HG03521 (cell line): ENCODE measurements around the gene ADAP1.

Source experiments
- ATAC-seq: cut with Tn5 transposase; IDR thresholded peaks from one replicate; pipeline ENCODE4 v1.9.1; 2021; ENCODE audit warnings: mild to moderate bottlenecking, moderate library complexity; ENCODE audit not compliant: unreplicated experiment

ADAP1 gene

DNA sequence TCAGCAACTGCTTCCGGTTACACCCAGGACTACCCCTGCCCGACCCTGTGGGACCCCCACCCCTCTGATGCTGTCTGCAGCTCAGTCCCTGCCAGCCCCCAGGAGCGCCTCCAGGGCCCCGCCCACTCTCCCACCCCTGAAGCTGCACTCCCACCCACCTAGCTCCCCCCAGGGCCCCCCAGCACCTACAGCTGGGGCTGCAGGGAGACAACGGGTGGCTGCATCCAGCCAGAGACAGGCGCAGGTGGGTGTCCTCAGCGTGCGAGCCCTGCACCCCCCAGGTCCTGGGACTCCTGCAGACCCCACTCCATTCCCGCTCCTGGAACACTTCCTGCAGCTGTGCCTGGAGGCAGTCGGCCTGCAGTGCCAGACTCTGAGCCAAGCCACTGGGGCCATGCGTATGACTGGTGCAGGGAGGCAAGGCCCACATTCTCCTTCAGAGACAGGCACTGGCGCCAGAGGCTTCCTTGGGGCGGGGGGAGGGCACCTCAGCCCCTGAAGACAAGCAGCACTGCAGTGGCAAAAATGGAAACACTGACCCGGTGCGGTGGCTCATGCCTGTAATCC, 34.6 kb upstream of the ADAP1 start:
- ATAC-seq: no peak

DNA sequence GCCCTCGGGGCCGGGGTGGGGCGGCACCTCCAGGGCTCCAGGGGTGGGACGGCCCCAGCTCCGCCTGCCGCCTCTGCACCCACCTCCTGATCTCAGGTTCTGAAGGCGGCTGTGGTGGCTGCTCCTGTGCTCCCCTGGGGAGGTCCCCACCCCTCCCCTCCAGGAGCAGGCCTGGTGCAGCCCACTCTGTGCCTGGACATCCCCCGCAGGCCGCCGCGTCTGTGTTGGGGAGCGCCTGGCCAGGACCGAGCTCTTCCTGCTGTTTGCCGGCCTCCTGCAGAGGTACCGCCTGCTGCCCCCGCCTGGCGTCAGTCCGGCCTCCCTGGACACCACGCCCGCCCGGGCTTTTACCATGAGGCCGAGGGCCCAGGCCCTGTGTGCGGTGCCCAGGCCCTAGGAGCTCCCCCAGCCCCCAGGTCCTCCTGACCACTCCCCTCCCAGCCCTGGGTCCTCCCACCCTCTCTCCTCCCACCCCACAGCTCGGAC, 34.0 kb upstream of the ADAP1 start:
- ATAC-seq: no peak

DNA sequence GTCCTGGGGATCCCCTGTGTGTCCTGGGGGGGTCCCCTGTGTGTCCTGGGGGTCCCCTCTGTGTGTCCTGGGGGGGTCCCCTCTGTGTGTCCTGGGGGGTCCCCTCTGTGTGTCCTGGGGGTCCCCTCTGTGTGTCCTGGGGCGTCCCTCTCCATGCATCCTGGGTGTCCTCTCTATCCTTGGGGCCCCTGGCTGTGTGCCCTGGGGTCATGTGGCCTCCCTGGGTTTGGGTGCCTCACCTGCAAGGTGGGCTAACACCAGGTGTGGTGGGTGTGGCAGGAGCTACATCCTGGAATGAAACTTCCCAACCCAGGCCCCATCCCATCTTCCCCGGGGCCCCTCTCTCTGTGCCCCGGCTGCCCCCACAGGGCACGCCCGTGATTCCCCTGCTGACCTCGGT, 33.4 kb upstream of the ADAP1 start:
- no peak for ATAC-seq

DNA sequence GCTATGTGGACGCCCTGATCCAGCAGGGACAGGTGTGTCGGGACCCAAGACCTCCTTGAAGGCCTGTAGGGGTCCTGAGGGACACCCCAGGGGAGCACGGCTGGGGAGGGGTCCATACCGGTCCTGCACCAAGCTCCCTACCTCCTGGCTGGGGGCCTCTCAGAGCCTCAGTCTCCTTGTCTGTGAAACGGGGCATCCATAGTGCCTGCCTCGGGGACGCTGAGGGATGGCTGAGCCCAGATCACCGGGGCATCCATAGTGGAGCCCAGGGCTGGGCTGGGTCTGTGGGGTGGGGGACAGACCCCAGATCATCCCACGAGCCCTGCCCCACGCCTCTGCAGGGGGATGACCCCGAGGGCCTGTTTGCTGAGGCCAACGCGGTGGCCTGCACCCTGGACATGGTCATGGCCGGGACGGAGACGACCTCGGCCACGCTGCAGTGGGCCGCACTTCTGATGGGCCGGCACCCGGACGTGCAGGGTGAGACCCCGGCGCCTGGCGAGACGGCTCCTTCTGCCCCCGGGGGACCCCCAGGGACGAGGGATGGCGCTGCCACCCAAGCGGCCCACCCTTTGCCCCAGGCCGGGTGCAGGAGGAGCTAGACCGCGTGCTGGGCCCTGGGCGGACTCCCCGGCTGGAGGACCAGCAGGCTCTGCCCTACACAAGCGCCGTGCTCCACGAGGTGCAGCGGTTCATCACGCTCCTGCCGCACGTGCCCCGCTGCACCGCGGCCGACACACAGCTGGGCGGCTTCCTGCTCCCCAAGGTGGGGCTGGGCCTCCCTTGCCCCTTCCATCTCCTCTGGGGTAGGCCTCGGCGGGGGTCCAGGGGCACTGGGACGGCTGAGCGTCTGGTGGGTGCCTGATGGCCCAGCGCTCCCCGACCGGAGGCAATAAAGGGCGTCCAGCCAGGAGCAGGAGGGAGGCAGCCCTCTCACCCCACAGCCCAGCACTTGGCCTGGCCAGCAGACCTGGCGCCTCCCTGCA, 32.6 kb upstream of the ADAP1 start:
- ATAC-seq: no peak

DNA sequence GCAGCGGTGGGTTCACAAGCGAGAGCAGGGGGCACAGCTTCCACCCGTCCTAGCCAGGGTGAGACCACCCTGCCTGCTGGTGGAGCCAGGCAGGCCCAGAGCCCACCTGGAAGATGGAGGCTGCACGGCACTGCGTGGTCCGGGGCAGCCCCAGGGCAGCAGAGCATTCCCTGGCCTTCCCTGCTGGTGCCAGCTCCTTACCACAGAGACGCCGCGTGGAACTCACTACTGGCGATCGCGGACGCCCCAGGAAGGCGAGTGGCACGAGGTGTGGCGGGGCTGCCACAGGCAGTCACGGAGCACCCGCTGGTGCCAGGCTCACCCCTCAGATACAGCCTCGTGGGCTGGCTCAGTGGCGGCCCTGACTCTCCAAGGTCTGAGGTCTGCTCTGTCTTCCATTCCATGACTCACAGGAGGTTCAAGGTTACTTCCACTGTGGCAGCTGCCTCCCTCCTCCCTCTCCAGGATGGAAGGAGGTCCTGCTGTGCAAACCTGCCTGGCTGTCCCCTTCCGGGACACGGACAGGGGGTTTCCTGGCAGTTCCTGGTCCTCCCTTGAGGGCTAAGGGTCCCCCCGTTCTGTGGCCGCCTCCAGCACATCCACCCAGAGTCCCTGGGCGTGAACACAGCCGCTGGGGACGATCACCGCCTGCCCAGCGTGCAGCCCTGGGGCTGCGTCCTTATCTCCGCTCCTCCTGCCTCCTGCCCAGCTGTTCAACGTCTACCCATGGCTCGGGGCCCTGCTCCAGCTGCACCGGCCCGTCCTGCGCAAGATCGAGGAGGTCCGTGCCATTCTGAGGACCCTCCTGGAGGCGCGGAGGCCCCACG, 31.6 kb upstream of the ADAP1 start:
- no peak for ATAC-seq

DNA sequence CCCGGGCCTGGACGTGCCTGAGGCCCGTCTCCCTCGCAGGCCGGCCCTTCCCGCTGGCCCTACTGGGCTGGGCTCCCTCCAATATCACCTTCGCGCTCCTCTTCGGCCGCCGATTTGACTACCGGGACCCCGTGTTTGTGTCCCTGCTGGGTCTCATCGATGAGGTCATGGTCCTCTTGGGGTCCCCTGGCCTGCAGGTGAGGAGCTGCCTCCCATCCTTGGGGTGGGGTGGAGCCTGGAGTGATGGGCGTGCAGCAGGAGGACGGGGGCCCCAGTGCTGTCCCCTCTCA, 30.6 kb upstream of the ADAP1 start:
- ATAC-seq: no peak

DNA sequence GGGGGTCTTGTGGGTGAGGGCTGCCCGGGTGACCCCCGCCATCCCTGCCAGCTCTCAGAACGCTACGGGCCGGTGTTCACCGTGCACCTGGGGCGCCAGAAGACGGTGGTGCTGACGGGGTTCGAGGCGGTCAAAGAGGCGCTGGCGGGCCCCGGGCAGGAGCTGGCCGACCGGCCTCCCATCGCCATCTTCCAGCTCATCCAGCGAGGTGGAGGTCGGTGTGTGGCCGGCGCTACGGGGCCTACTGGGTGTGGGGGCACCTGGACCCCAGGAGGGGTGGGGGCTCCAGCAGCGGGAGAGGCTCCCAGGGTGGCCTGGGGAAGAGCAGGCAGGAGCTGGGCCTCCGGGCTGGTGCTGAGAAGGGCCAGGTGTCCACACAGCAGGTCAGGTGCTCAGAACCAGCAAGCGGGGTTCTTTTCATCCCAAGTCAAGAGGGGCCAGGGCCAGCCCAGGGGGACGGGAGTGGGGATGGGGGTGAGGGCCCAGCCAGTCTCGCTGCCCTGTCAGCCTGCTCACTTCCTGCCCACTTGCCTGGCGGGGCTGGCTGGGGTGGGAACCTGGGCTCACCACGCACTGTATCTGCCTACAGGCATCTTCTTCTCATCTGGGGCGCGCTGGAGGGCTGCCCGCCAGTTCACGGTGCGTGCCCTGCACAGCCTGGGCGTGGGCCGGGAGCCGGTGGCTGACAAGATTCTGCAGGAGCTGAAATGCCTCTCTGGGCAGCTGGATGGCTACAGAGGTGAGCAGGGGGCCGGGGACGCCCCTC, 30.1 kb upstream of the ADAP1 start:
- ATAC-seq: no peak

DNA sequence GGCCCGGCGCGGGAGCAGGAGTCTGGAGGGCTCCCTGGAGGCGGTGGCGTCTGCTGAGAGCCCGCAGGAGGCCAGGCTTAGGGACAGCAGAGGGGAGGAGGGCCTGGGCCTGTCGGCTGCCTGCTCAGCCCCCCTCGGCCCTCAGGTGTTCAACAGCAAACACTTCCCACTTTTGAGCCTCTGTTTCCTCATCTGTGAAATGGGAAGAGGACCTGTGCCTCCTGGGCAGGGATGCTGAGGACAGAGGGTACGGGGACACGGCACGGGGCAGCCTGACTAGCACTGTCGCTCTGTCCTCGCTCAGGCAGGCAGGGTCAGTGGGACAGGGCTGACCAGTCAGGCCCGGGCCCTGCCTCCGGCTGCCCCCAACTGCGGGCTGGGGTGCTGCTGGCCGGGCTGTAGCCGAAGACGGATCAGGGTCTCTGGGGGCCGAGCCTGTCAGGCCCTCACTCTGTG, 29.2 kb upstream of the ADAP1 start:
- ATAC-seq: no peak

DNA sequence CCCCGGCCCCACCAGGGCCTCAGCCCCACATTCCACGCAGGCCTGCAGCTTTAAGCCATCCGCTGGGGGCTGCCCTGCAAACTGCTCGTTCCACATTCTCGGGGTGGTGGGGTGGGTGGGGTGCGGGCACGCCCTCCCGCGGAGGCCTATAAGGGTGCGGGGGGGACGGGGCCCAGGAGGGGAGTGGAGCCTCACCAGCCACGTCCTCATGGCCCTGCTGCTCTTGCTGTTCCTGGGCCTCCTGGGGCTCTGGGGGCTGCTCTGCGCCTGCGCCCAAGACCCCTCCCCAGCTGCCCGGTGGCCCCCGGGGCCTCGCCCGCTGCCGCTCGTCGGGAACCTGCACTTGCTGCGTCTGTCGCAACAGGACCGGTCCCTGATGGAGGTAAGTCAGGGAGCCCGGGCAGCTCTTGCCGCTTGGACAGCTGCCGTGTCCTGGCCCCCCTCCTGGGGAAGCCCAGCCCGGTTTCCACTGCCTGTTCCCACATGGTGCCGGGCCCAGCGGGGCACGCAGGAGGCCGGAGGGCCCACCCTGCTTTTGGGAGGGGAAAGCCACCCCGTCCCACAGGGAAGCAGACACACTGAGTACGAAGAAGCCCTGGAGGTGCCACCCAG, 28.6 kb upstream of the ADAP1 start, which contains the start of gene CYP2W1:
TSS of gene CYP2W1 (plus strand) at position 178 of the 612 bp plus-strand sequence. CDS start at position 209, 31 bp downstream.
- ATAC-seq: no peak

DNA sequence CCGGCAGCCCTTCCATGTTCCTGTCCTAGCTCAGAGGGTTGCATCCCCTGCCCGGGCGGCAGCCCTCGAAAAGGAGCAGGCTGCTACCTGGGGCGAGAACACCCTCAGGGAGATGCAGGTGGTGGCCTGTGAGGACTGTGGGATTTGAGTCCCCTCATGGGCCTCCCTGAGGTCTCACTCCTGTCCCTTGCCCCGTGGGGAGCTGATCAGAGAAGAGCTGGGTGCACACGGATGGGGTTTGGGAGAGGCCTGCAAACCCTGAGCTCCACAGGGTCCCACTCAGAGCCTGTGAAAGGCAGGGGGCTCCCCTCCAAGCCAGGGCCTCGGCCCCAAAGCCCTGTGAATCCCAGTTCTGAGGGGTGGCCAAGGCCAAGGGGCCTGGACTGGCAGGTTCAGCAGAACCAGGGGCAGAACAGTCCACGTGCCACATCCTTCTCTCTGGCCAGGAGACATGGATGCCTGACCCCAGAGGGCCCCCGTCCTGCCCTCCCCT, 28.1 kb upstream of the ADAP1 start:
- no peak for ATAC-seq

DNA sequence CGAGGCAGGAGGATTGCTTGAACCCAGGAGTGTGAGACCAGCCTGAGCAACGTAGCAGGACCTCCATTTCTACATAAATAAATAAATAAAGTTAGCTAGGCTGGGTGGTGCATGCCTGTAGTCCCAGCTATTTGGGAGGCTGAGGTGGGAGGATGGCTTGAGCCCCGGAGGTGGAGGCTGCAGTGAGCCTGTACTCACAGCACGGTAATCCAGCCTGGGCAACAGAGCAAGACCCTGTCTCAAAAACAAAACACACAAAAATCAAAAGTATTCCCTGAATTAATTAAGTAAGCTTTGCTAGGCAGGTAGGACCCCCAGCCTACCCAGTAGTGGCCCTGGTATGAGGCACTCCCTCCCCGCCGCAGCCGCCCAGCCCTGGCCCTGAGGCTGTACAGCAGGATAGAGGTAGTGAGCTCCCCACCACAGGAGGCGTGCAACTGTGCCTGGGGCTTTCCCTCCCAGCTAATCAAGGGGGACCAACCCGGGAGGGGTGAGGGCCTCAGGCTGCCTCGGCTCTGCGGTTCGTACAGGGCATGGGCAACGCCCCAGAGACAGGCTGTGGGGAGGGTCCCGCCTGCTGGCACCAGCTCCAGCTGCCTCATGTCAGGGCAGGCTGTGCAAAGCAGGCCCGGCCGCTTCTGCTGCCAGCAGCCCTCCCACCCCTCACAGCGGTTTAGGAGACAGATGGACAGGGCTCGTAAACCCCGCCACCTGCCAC, 27.5 kb upstream of the ADAP1 start:
- ATAC-seq: no peak

DNA sequence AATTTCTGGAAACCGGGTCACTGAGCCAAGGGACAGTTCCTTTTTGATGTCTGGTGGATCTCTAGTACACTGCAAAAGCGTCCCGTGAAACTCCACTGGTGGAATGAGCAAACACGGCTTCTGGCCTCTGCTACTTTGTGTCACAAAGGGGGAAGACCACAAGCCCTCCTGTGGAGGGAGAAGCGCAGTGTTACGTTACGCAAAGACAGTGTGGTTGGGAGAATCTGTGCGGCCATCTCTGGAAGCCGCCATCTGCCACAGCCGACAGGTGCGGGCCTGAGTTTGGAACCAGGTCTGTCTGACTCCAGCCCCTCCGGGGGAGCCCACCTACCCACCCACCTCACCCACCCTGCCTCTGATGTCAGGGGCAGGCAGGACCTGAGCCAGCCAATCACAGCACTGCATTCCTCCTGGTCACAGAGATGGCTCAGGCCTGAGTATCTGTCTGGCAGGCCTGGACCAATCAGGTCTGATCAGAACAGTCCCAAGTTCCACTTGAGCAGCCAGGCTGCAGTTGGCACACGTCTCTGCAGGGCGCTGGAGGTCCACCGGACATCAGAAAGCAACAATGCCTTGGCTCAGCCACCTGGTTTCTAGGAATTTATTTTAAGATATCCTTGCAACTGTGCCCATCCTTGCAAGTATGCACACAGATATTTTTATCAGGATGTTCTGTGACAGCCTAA, 25.5 kb upstream of the ADAP1 start:
- ATAC-seq: no peak

DNA sequence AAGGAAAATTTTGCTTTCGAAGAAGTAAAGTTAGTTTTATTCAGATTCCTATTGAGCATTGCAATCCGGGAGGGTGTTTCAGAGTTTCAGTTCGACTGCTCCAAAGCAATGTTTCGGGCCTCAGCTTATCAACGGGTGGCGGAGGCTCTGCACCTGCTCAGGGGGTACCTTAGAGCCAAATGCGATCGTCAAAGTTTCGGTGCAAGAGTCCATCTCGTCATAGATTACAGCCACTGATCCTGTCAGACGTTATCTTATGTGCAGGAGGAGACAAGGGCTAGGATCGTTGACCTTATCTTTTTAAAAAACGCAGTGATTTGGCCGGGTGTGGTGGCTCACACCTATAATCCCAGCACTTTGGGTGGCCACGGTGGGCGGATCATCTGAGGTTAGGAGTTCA, 24.7 kb upstream of the ADAP1 start:
- no peak for ATAC-seq

DNA sequence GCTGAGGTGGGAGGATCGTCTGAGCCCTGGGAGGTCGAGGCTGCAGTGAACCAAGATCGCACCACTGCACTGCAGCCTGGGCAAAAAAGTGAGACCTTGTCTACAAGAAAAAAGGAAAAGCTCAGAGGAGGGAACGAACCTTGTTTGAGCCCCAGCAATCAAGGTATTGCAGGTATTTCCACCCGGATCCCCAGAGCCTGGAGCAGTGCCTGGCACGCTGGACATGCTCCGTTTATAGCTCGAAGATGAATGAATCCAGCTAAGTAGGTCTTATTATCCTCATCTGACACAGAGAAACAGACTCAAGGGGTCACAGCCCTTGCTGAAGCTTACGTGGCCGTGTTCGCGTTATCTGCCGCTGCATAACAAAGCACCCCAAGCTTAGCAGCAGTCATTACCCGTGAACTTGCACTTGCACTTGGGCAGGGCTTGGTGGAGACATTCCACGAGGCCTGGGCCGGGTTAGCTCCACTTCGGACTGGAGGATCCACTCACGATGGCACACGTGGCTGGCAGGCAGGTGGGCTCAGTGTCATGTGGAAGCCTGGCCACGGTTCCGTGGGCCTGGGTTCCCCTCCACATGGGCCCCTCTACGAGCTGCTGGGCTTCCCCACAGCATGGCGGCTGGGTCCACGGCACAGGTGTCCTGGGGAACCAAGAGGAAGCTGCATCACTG, 24.1 kb upstream of the ADAP1 start:
- no peak for ATAC-seq

DNA sequence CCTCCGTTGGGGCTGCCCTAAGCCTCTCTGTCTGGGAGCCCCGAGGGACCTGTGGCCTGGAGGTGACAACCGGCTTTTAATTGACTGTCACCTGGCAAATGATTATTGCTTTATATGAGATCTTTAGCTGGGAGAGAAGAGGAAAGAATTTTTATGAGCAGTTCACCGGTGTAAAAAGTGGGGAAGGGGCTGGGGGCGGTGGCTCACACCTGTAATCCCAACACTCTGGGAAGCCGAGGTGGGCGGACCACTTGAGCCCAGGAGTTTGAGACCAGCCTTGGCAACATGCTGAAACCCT, 23.5 kb upstream of the ADAP1 start:
- ATAC-seq: no peak

DNA sequence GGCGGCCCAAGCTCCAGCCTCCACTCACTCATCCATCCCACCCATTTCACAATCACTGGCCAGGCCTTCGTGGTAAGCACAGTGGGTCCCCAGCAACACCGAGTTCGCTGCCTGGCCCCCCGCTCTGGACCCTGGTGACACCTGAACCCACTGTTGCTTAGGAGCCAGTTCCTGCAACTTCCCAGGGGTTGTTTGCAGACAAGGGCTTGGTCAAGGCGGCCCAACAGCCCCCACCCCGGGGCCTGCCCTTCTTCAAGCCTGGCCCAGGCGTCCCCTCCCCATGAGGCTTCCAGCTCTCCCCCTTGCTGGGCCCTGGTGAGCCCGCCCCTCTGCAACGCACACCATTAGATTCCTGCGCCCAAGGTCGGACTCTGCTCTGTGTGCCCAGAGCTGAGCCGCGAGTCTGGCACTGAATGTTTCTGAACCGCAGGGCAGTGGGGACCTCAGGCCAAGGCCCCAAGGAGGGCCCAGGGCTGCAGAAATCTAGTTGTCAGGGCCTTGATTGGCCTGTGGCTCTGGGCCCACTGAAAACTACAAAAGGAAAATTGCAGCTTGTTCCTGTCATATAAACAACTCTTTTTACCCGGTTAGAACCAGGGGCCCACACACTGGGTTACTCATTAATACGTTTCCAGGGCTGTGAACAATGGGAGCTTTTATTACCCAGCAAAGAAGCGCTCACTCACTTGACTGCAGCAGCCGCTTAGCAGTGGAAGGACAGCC, 23.0 kb upstream of the ADAP1 start:
- no peak for ATAC-seq

DNA sequence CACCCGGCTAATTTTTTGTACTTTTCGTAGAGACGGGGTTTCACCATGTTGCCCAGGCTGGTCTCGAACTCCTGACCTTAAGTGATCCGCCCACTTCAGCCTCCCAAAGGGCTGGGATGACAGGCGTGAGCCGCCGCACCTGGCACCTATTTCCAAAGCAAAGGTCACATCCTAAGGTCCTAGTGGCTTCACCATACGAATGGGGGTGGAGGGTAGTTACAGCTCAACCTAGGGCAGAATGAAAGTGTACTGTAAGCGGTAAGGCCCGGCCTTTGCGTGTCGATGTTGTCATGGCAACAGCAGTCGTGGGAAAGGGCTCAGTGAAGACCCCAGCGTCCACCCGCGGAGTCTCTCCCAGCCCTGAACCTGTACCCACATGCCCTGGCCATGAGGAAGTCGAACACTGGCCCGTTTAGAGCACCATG, 22.4 kb upstream of the ADAP1 start:
- no peak for ATAC-seq
